OCI-LY3 (cell line): Measurements from ENCODE around the gene SNHG17.

Experiments
- CTCF ChIP-seq: fragments of 200-600, 300-600 bp; sonication (generic); IDR thresholded peaks from 2 replicates; pipeline ENCODE4 v1.5.1; 2014; ENCODE audit warnings: antibody characterized with exemption, low read length, low read depth
- EZH2phosphoT487 ChIP-seq: fragments of 200-600 bp; shearing (Covaris generic); IDR thresholded peaks from 2 replicates; pipeline ENCODE4 v1.6.1; 2018; ENCODE audit warnings: antibody characterized with exemption, mixed run types, low read depth

- TF ChIP-seq CTCF (no peak), EZH2phosphoT487 (no peak)
Measured at GRCh38 chr20:38479596-38479995, 44.5 kb upstream of the SNHG17 start.
